HuH-7 (cell line): Measurements from ENCODE around the gene ZNF45.
A peak's percentile ranks its signal among the peaks of the same experiment; 100 is the strongest.
"Not testable (repeated sequence)": the region's sequence is repeated elsewhere in the genome, so short reads cannot be mapped to it uniquely, and the experiment has no call there.

Experiments
- DNase-seq: peaks from one replicate; pipeline ENCODE4 v3.0.0; 2011; ENCODE audit warnings: low spot score

ZNF45 gene

GRCh38 chr19:43934985-43935708 lies at the start of gene ZNF45:
TSS of gene ZNF45 (minus strand) at chr19:43935282. CDS start at chr19:43922185, 13,097 bp downstream.
- DNase-seq, result peak; percentile 77

GRCh38 chr19:43984687-43985000 lies 49.6 kb upstream of the ZNF45 start:
- peak; percentile 13 for DNase-seq

DNA sequence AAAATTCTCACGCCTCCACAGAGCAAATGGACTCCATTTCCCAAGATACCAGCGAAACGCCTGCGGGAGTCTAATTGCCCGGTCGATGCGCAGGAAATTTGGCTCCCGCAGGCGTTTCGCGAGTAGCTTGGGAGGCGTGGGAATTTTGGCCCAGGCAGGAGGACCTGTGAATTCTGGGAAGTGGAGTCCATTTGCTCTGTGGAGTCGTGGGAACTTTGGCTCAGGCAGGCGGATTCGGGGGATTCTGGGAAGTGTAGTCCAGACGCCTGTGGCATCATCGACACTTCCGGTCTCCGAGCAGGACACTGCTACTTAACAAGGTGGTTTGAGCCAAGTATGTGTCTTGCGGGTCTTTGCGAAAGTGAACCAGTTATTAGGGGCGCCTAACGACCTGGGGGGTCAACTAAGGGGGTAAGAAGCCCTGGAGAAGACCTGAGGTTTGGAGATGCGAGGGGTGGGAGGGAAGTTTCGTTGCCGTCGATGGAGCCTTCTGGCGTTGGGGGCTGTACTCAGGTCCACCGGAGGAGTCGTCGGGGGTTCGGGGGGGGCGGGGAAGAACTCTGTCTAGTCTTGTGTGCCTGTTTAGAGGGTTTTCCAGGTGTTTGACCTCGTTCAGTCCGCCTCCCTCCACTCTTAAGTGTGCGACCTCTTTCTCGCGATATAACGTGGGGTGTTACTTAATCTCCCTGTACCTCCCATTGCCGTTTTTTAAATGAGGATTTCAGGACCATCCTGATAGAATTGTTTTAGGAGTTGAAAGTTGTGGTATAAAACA lies 49.0 kb upstream of the ZNF45 start, which contains the start of gene ZNF155:
Gene ZNF155, plus strand, starts transcription at position 277 of the 775 bp plus-strand sequence. CDS start 4,356 bp downstream, outside the sequence.
- DNase-seq, result peak; percentile 78

- no peak for DNase-seq
Observed at GRCh38 chr19:43983544-43983911, 48.4 kb upstream of the ZNF45 start.

- no peak for DNase-seq
Observed at GRCh38 chr19:43976732-43977131, 41.6 kb upstream of the ZNF45 start.

- no peak for DNase-seq
Observed at GRCh38 chr19:43966079-43966694, 31.1 kb upstream of the ZNF45 start.

GRCh38 chr19:43960411-43960810 lies 25.3 kb upstream of the ZNF45 start:
- DNase-seq, result no peak

DNA sequence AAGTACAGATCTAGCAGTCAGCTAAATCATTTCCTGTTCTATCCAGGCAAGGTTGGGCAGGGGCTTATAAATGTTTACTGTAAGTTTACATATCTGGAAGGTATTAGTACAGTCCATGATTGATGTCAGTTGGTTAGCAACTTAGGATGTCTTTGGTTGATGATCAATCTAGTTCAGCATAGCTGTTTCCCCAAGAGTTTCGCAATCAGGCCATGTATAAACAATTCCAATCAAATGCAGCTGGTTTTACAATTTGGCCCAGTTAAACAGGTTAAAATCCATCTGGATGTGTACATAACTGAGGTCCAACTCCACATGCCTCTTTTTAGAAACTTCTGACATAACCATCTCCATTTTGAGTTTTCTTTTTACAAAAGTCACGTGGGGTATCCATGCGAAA lies 22.8 kb upstream of the ZNF45 start:
- no peak for DNase-seq

GRCh38 chr19:43956827-43957226 lies 21.7 kb upstream of the ZNF45 start:
- DNase-seq, result no peak

- DNase-seq, result peak; percentile 85
Observed at GRCh38 chr19:43950834-43951645, 16.0 kb upstream of the ZNF45 start, which contains the start of gene ZNF221. TSS of gene ZNF221 (plus strand) at chr19:43951228. CDS start at chr19:43962727, 11,499 bp downstream.

DNA sequence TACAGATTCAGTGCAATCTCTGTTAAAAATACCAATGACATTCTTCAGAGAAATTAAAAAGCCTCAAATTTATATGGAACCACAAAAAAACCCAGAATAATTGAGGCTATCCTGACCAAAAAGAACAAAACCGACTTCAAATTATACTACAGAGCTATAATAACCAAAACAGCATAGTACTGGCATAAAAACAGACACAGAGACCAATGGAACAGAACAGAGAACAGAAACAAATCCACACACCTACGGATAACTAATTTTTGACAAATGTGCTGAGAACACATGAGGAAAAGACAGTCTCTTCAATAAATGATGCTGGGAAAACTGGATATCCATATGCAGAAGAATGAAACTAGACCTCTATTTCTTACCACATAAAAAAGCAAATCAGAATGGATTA lies 14.7 kb upstream of the ZNF45 start:
- not testable (repeated sequence) for DNase-seq

GRCh38 chr19:43947412-43947811 lies 12.3 kb upstream of the ZNF45 start:
- not testable (repeated sequence) for DNase-seq

- no peak for DNase-seq
Observed at GRCh38 chr19:43941209-43941608, 6.1 kb upstream of the ZNF45 start.

GRCh38 chr19:43940719-43941118 lies 5.6 kb upstream of the ZNF45 start:
- no peak for DNase-seq

DNA sequence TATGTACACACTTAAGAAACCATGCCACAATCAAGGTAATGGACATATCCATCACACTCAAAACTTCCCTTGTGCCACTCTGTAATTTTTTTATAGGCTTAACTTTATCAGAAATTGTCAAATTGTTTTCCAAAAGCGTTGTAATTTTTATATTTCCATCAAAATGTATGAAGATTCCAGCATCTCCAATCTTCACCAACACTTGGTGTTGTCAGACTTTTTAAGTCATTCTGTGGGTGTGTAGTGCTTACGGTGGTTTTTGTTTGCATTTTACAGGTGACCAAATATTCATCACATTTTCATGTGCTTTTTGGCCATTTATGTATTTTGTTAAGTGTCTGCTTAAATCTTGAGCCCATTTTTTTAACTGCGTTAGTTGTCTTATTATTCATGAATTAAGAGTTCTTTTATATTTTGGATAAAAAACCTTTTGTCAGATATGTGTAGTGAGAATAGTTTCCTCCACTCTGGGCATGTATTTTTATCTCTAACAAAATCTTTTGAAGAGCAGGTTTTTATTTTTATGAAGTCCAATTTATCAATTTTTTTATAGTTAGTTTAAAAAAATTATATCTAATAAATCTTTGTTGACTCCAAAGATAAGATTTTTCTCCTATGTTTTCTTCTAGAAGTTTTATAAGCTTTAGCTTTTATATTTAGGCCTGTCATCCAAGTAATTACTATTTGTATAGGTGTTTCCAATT lies 4.6 kb upstream of the ZNF45 start:
- DNase-seq, result no peak

DNA sequence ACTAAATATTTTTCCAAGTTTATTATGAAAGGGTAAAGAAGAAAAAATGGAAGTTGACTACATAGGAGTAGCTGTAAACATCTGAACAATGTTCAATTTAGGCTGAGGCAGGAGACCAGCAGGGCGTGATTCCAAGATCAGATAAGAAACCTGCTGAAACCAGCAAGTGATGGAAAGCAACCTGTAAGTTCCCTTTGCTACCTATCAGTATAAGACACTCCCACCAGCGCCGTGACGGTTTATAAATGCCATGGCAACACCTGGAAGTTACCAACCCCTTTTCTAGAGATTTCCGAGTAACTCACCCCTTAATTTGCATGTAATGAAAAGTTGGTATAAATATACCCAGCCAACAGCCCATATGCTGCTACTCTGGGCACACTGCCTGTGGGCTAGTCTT lies 1.1 kb upstream of the ZNF45 start:
- DNase-seq, result no peak

GRCh38 chr19:43934055-43934984 lies 762 bp downstream of the ZNF45 start:
- DNase-seq, result no peak

DNA sequence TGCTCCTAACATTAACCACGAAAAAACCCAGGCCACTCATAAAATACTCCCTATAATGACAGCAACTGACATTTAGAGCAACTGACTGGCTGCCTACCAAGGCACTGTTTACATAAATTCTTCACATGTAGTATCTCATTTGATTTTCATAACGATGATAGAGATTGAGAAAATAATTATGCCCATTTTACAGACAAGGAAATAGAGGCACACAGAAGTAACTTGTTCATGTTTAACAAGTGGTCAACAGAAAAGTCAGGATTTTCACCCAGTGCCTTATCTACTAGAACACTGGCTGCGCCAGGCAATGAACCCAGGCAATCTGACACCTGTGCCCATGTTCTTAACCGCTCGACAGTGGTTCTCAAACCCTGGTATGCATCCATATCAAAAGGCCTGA lies 6.3 kb downstream of the ZNF45 start:
- DNase-seq, result no peak

- DNase-seq, result no peak
Observed at GRCh38 chr19:43923875-43924274, 11.2 kb downstream of the ZNF45 start.

- no peak for DNase-seq
Observed at GRCh38 chr19:43914051-43914450, 21.0 kb downstream of the ZNF45 start.
